Activated CD8-positive, alpha-beta T cell treated with anti-CD3 and anti-CD28 coated beads for 36 hours (primary cell): ENCODE measurements around the gene CREBL2. TPM values are rescaled to one million over a fixed set of nuclear protein-coding genes. Genes with fewer than 3 reads are reported as not detected.

Experiments
- ATAC-seq: fragments of 200-7000 bp; cut with Tn5 transposase; one replicate; pipeline ENCODE4 v1.10.0; 2021; ENCODE audit warnings: mild to moderate bottlenecking, moderate library complexity
- CTCF ChIA-PET: fragments of 350-600 bp; sonication (Branson Sonifier 250); formaldehyde crosslinking; loops from one replicate; lab custom pipeline; 2021; ENCODE audit warnings: antibody characterized with exemption; lab: Charles Lee
- POLR2A ChIA-PET: fragments of 350-600 bp; sonication (Branson Sonifier 250); formaldehyde crosslinking; loops from one replicate; lab custom pipeline; 2021; ENCODE audit warnings: antibody characterized with exemption; lab: Charles Lee
- DNase-seq: peaks from one replicate; pipeline ENCODE4 v3.0.0-alpha.2; 2020
- H3K27ac Mint-ChIP-seq: one replicate; pipeline ENCODE4 v1.8.0; 2021; ENCODE audit warnings: mild to moderate bottlenecking, mixed read lengths
- H3K27me3 Mint-ChIP-seq: one replicate; pipeline ENCODE4 v1.8.0; 2021; ENCODE audit warnings: mixed read lengths
- H3K36me3 Mint-ChIP-seq: one replicate; pipeline ENCODE4 v1.8.0; 2021; ENCODE audit warnings: low read depth, mixed read lengths
- H3K4me1 Mint-ChIP-seq: one replicate; pipeline ENCODE4 v1.8.0; 2021; ENCODE audit warnings: low read depth, mixed read lengths
- H3K4me3 Mint-ChIP-seq: one replicate; pipeline ENCODE4 v1.8.0; 2021; ENCODE audit warnings: mild to moderate bottlenecking, moderate library complexity, mixed read lengths
- H3K9me3 Mint-ChIP-seq: one replicate; pipeline ENCODE4 v1.8.0; 2021; ENCODE audit warnings: mixed read lengths
- CTCF ChIP-seq: fragments of 200-600 bp; IDR thresholded peaks from one replicate; pipeline ENCODE4 v1.8.0; 2022; ENCODE audit warnings: antibody characterized with exemption, mild to moderate bottlenecking
- intact Hi-C: fragments of 100-400 bp; cut with micrococcal nuclease; formaldehyde crosslinking; loops from one replicate; pipeline ENCODE4 v1.10.0; 2022
- total RNA-seq, 2 experiments: library from RNA; stranded (reverse); gene quantifications; one replicate each; pipeline ENCODE4 v1.2.3, GENCODE V29; 2021

Gene CREBL2
- total RNA-seq, 2 experiments from 2014 or later = 12.7 to 14.9 TPM

GRCh38 chr12:12654691-12655460, 43.2 kb downstream of the CREBL2 start:
- Mint-ChIP-seq H3K4me3 (no peak overlapping the region), H3K27me3 (no peaks in the 10 kb centered on the region), H3K9me3 (peaks cover 4% of the 10 kb centered on the region), H3K27ac (no peak overlapping the region), H3K36me3 (no peaks in the 10 kb centered on the region), H3K4me1 (peaks cover 7% of the 10 kb centered on the region)
- DNase-seq (no peak), ATAC-seq (no peak)
- TF ChIP-seq CTCF = no peak
- intact Hi-C loops = no loop called here
- POLR2A ChIA-PET = interaction anchor here (0.6 to 1.1 kb wide), 3 partner anchors 275 to 317 kb away, joined by 3 to 5 read pairs (median 4); no protein-coding TSS in a partner anchor
- CTCF ChIA-PET = interaction anchor here (0.6 to 7.9 kb wide), 36 partner anchors 9 to 577 kb away, joined by 3 to 53 read pairs (median 4); partner anchors contain the start of genes CREBL2 and GPR19

DNA sequence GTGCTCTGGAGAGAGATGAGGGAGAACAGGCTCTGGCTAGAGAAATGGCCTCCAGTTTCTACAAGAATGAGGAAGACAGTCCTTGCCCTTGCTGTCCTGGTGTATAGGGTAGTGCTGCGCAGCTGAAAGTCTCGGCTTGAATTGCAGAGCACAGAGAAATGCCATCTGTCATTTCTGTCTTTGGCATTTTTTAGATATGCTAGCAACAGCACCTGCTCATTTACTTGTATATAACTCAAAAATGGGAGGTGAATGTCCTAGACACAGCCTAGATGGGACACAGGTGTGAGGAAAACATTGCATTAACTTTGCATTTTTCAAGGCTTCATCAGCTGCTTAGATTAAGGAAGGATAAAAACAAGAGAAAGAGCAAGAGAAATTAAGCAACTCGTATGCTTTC, 48.5 kb downstream of the CREBL2 start:
- POLR2A ChIA-PET = interaction anchor here (1.0 kb wide), 1 partner anchor 15 kb away, joined by 3 read pairs; no protein-coding TSS in a partner anchor
- intact Hi-C loops = no loop called here

DNA sequence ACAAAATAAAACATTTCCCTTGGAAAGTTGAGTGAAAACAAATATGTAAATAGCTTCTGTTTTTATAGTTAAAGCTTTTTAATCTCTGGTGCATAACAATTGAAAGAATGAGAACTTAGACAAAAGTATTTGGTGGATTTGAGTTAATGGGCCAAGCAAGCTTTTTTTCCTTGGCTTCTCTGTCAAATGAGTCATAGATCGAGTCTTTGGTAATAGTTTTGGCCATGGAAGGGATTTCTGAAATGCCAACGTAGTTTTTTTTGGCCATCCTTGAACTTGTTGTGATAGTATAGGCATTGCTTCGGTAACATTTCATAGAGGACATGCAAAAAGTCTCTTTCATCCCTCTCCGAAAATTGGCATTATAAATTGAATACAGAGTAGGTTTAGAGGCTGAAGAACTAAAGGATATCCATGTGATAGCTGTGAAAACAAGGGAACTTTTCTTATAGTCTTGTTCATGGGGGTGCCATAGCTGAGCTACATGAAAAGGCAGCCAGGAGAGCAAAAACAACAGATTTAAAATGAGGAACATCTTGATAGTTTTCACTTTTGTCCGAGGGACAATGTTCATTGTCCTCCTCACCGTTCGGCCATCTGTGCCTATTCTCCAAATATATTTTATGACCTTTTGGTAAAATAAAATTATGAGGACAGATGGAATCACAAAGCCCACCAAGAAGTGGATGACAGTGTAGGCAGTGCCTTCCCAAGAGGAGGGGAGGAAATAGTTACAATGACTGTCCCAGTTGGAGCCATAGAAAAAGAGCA, 49.6 kb downstream of the CREBL2 start:
- DNase-seq = no peak
- CTCF ChIA-PET = interaction anchor here (1.0 to 7.9 kb wide), 3 partner anchors 11 to 284 kb away, joined by 3 to 50 read pairs (median 4); no protein-coding TSS in a partner anchor
- POLR2A ChIA-PET = no interaction called here

More for the DNA sequence above, 48.5 kb downstream of the CREBL2 start:
- CTCF ChIA-PET = interaction anchor here (1.1 to 7.9 kb wide), 3 partner anchors 12 to 283 kb away, joined by 3 to 53 read pairs (median 50); no protein-coding TSS in a partner anchor
- no peaks in the 10 kb centered on the region for H3K9me3 Mint-ChIP-seq
- DNase-seq = no peak
- no peak overlapping the region for H3K4me3 Mint-ChIP-seq
- H3K36me3 Mint-ChIP-seq = no peaks in the 10 kb centered on the region
- H3K27ac Mint-ChIP-seq = no peak overlapping the region
- no peak for TF ChIP-seq CTCF
- H3K27me3 Mint-ChIP-seq = no peaks in the 10 kb centered on the region
- peaks cover 7% of the 10 kb centered on the region for H3K4me1 Mint-ChIP-seq
- ATAC-seq = no peak

DNA sequence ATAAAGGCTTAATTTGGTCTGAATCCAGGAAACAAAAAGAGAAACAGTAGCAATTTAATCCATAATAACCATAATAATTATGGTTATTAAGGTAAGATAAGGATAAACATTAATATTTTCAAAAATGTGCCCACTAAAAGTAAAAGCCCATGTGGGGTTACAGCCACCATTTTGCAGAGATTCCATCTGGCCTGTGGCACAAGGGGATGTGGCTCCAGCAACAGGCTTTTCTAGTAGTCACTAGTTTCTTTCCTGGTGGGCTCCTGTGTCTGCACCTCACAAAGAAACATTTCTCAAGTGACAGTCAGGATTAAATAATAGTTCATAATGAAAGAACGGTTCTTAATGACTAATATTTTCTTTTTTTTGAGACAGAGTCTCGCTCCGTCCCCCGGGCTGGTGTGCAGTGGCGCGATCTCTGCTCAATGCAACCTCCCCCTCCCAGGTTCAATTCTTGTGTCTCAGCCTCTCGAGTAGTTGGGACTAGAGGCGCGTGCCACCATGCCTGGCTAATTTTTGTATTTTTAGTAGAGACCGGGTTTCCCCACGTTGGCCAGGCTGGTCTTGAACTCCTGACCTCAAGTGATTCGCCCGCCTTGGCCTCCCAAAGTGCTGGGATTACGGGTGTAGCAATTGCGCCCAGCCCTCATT, 52.1 kb downstream of the CREBL2 start:
- no peak overlapping the region for H3K4me3 Mint-ChIP-seq
- H3K27ac Mint-ChIP-seq = no peak overlapping the region
- no peak for TF ChIP-seq CTCF
- no peaks in the 10 kb centered on the region for H3K9me3 Mint-ChIP-seq
- no peaks in the 10 kb centered on the region for H3K27me3 Mint-ChIP-seq
- POLR2A ChIA-PET = interaction anchor here (0.8 to 1.2 kb wide), 3 partner anchors 32 to 305 kb away, joined by 3 to 6 read pairs (median 3); partner anchors contain the start of gene GPR19
- intact Hi-C loops = no loop called here
- DNase-seq (no peak), ATAC-seq (no peak)
- H3K4me1 Mint-ChIP-seq = no peaks in the 10 kb centered on the region
- no peaks in the 10 kb centered on the region for H3K36me3 Mint-ChIP-seq
- CTCF ChIA-PET = interaction anchor here (1.0 to 1.2 kb wide), 3 partner anchors 8 to 19 kb away, joined by 3 to 5 read pairs (median 4); no protein-coding TSS in a partner anchor

More for the DNA sequence above, 49.6 kb downstream of the CREBL2 start:
- no peaks in the 10 kb centered on the region for H3K9me3 Mint-ChIP-seq
- H3K36me3 Mint-ChIP-seq = no peaks in the 10 kb centered on the region
- TF ChIP-seq CTCF = no peak
- no peaks in the 10 kb centered on the region for H3K4me1 Mint-ChIP-seq
- no peak for ATAC-seq
- H3K4me3 Mint-ChIP-seq = no peak overlapping the region
- no peaks in the 10 kb centered on the region for H3K27me3 Mint-ChIP-seq
- no peak overlapping the region for H3K27ac Mint-ChIP-seq
- intact Hi-C loops = no loop called here
